Pons (tissue), 1 donor: Measurements from ENCODE around the gene HACE1.
A peak's percentile ranks its signal among the peaks of the same experiment; 100 is the strongest.

Experiments
- DNase-seq: peaks from one replicate; pipeline ENCODE4 v3.0.0-alpha.2; 2016; ENCODE audit warnings: low spot score

The HACE1 gene

GRCh38 chr6:104688283-104688969 lies 171.3 kb downstream of the HACE1 start:
- DNase-seq, result no peak

- DNase-seq, result no peak
Observed at GRCh38 chr6:104686550-104687175, 173.1 kb downstream of the HACE1 start.

- DNase-seq, result no peak
Observed at GRCh38 chr6:104685871-104686549, 173.7 kb downstream of the HACE1 start.

GRCh38 chr6:104684911-104685415 lies 174.8 kb downstream of the HACE1 start:
- no peak for DNase-seq

- DNase-seq, result no peak
Observed at GRCh38 chr6:104683809-104684208, 175.9 kb downstream of the HACE1 start.

- DNase-seq, result peak; percentile 20
Observed at GRCh38 chr6:104682722-104683643, 176.7 kb downstream of the HACE1 start.

GRCh38 chr6:104680539-104680938 lies 179.2 kb downstream of the HACE1 start:
- DNase-seq, result no peak

- no peak for DNase-seq
Observed at GRCh38 chr6:104679971-104680370, 179.7 kb downstream of the HACE1 start.
